HEK293T (cell line): ENCODE data around the gene TMEM174.
"Not testable (repeated sequence)": the region's sequence is repeated elsewhere in the genome, so short reads cannot be mapped to it uniquely, and the experiment has no call there.

ENCODE experiments used
- CTCF ChIA-PET: fragments of 350-600 bp; formaldehyde crosslinking; extraction: SDS; loops from one replicate; lab custom pipeline; 2021; ENCODE audit warnings: antibody characterized with exemption, inconsistent platforms; lab: Yijun Ruan, JAX
- POLR2A ChIA-PET: fragments of 350-600 bp; formaldehyde crosslinking; extraction: SDS; loops from one replicate; lab custom pipeline; 2020; ENCODE audit warnings: antibody characterized with exemption, inconsistent platforms; lab: Yijun Ruan, JAX
- DNase-seq: peaks from one replicate; pipeline ENCODE4 v3.0.0; 2012; ENCODE audit warnings: mixed read lengths; ENCODE audit errors: extremely low spot score
- ARNT ChIP-seq: fragments of 450-650 bp; IDR thresholded peaks from 2 replicates; pipeline ENCODE4 v1.6.1; 2017; ENCODE audit warnings: mild to moderate bottlenecking
- BHLHE40 ChIP-seq: fragments of 450-650 bp; IDR thresholded peaks from 2 replicates; pipeline ENCODE4 v1.6.1; 2016; ENCODE audit warnings: mild to moderate bottlenecking, moderate library complexity, borderline replicate concordance
- CTBP1 ChIP-seq: fragments of 450-650 bp; IDR thresholded peaks from 2 replicates; pipeline ENCODE4 v1.6.1; 2016; ENCODE audit warnings: borderline replicate concordance
- ELF4 ChIP-seq: fragments of 450-650 bp; IDR thresholded peaks from 2 replicates; pipeline ENCODE4 v1.6.1; 2017; ENCODE audit warnings: antibody characterized with exemption
- FOXA1 ChIP-seq: fragments of 450-650 bp; IDR thresholded peaks from 2 replicates; pipeline ENCODE4 v1.6.1; 2016; ENCODE audit warnings: mild to moderate bottlenecking
- FOXK2 ChIP-seq: fragments of 450-650 bp; IDR thresholded peaks from 2 replicates; pipeline ENCODE4 v1.6.1; 2016; ENCODE audit warnings: mild to moderate bottlenecking
- FOXM1 ChIP-seq: fragments of 450-650 bp; IDR thresholded peaks from 2 replicates; pipeline ENCODE4 v1.6.1; 2017; ENCODE audit warnings: mild to moderate bottlenecking, borderline replicate concordance
- HDGF ChIP-seq: fragments of 450-650 bp; IDR thresholded peaks from 2 replicates; pipeline ENCODE4 v1.6.1; 2017; ENCODE audit warnings: antibody characterized with exemption, borderline replicate concordance
- L3MBTL2 ChIP-seq: fragments of 450-650 bp; conservative IDR thresholded peaks from 2 replicates; pipeline ENCODE4 v1.6.1; 2016; ENCODE audit warnings: mild to moderate bottlenecking
- LEF1 ChIP-seq: fragments of 450-650 bp; IDR thresholded peaks from 2 replicates; pipeline ENCODE4 v1.6.1; 2017; ENCODE audit warnings: mild to moderate bottlenecking, borderline replicate concordance
- NFRKB ChIP-seq: fragments of 450-650 bp; IDR thresholded peaks from 2 replicates; pipeline ENCODE4 v1.6.1; 2016; ENCODE audit warnings: mild to moderate bottlenecking, moderate library complexity
- SP1 ChIP-seq: fragments of 450-650 bp; IDR thresholded peaks from 2 replicates; pipeline ENCODE4 v1.6.1; 2017
- SUZ12 ChIP-seq: fragments of 450-650 bp; IDR thresholded peaks from 2 replicates; pipeline ENCODE4 v1.6.1; 2016; ENCODE audit warnings: mild to moderate bottlenecking
- TARDBP ChIP-seq: fragments of 450-650 bp; IDR thresholded peaks from 2 replicates; pipeline ENCODE4 v1.6.1; 2016
- ZNF384 ChIP-seq: fragments of 450-650 bp; IDR thresholded peaks from 2 replicates; pipeline ENCODE4 v1.6.1; 2016
- TF ChIP-seq, protein P1 (sequence below): fragments of 450-650 bp; IDR thresholded peaks from 2 replicates; pipeline ENCODE4 v1.6.1; 2016

The TMEM174 gene

DNA sequence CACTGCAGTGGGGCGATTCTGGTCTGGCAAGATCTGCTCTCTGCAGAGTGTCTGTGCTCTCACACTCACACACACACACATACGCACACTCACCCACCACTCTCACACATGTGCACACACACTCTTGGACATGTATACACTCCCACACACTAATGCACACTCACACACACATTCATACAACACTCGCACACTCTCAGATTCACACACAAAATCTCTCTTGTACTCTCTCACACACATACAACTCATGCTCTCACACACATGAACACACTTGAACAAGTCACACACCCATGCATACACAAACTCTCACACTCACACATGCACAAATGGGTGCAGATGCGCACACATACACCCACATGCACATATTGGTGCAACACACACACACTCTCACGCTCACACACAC lies 31.7 kb downstream of the TMEM174 start:
- POLR2A ChIA-PET: no interaction called here
- DNase-seq: no peak
- CTCF ChIA-PET: interaction anchor here (0.7 kb wide), 1 partner anchor 11 kb away, joined by 4 read pairs; no protein-coding TSS in a partner anchor

GRCh38 chr5:73205305-73205704 lies 32.3 kb downstream of the TMEM174 start:
- no peak for DNase-seq
- CTCF ChIA-PET: no interaction called here
- TF ChIP-seq CTBP1: no peak
- TF ChIP-seq ZNF384: no peak
- TF ChIP-seq FOXM1: no peak
- POLR2A ChIA-PET: interaction anchor here (0.8 kb wide), 1 partner anchor 10 kb away, joined by 3 read pairs; no protein-coding TSS in a partner anchor

More for the DNA sequence above, 31.7 kb downstream of the TMEM174 start:
- no peak for TF ChIP-seq FOXK2
- no peak for TF ChIP-seq ZNF384
- TF ChIP-seq NFRKB: no peak

DNA sequence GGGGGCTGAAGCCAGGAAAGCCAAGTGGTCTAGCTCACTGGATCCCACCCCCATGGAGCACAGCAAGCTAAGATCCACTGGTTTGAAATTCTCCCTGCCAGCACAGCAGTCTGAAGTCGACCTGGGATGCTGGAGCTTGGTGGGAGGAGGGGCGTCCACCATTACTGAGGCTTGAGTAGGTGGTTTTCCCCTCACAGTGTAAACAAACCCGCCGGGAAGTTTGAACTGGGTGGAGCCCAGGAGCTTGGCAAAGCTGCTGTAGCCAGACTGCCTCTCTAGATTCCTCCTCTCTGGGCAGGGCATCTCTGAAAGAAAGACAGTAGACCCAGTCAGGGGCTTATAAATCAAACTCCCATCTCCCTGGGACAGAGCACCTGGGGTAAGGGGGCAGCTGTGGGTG lies 34.2 kb downstream of the TMEM174 start:
- DNase-seq, CTCF ChIA-PET, POLR2A ChIA-PET: not testable (repeated sequence)

GRCh38 chr5:73209075-73209474 lies 36.1 kb downstream of the TMEM174 start:
- CTCF ChIA-PET: interaction anchor here (0.6 kb wide), 1 partner anchor 314 kb away, joined by 5 read pairs; no protein-coding TSS in a partner anchor
- POLR2A ChIA-PET, DNase-seq: not testable (repeated sequence)

DNA sequence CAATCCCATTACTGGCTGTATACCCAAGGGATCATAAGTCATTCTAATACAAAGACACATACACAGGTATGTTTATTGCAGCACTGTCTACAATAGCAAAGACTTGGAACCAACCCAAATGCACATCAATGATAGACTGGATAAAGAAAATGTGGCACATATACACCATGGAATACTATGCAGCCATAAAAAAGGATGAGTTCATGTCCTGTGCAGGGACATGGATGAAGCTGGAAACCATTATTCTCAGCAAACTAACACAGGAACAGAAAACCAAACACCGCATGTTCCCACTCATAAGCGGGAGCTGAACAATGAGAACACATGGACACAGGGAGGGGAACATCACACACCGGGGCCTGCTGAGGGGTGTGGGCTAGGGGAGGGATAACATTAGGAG lies 39.7 kb downstream of the TMEM174 start:
- POLR2A ChIA-PET, CTCF ChIA-PET, DNase-seq: not testable (repeated sequence)

DNA sequence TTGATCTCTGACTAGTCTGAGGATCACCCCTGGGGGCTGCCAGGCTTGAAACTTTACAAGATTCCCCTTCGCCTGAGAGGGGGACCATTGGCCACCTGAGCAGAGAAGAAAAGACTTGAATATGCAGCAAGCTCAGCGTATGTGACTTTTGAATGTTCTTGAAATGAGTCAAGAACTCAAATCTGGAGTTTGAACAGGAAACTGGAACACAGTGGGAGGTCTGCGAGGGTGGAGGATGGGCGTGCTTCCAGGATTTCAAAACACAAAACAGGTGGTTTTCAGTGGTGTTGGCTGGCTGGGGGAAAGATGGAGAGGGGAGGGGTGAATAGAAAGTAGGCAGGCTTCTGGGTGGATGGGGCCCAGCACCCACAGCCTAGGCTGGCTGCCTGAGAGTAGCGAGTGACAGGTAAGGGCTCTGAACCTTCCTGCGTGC lies 40.6 kb downstream of the TMEM174 start:
- TF ChIP-seq CTBP1 (no peak), SUZ12 (no peak), HDGF (no peak), FOXK2 (no peak), L3MBTL2 (no peak), LEF1 (no peak), TARDBP (no peak), ARNT (no peak), BHLHE40 (no peak), FOXA1 (no peak), FOXM1 (no peak)
- TF ChIP-seq, protein P1, sequence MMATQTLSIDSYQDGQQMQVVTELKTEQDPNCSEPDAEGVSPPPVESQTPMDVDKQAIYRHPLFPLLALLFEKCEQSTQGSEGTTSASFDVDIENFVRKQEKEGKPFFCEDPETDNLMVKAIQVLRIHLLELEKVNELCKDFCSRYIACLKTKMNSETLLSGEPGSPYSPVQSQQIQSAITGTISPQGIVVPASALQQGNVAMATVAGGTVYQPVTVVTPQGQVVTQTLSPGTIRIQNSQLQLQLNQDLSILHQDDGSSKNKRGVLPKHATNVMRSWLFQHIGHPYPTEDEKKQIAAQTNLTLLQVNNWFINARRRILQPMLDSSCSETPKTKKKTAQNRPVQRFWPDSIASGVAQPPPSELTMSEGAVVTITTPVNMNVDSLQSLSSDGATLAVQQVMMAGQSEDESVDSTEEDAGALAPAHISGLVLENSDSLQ: no peak
- no peak for DNase-seq
- ChIA-PET POLR2A (interaction anchor here (3.2 kb wide), 1 partner anchor 234 kb away, joined by 32 read pairs; the partner anchor contains the start of gene FOXD1), CTCF (no interaction called here)

GRCh38 chr5:73214306-73214705 lies 41.3 kb downstream of the TMEM174 start:
- POLR2A ChIA-PET: interaction anchor here (3.2 kb wide), 1 partner anchor 234 kb away, joined by 32 read pairs; the partner anchor contains the start of gene FOXD1
- TF ChIP-seq BHLHE40 (no peak), NFRKB (no peak), SP1 (no peak), FOXM1 (no peak), LEF1 (no peak), HDGF (no peak), ARNT (no peak), CTBP1 (no peak), ELF4 (no peak), L3MBTL2 (no peak), FOXA1 (no peak), FOXK2 (no peak), TARDBP (no peak)
- TF ChIP-seq, protein P1: no peak
- CTCF ChIA-PET: no interaction called here
- DNase-seq: no peak

GRCh38 chr5:73214996-73215395 lies 42.0 kb downstream of the TMEM174 start:
- TF ChIP-seq SP1 (no peak), FOXM1 (no peak)
- POLR2A ChIA-PET: interaction anchor here (0.8 to 3.2 kb wide), 6 partner anchors 9 to 259 kb away, joined by 3 to 32 read pairs (median 6); partner anchors contain the start of genes FCHO2 and FOXD1
- no peak for DNase-seq
- CTCF ChIA-PET: interaction anchor here (0.6 to 2.3 kb wide), 6 partner anchors 10 to 236 kb away, joined by 3 to 10 read pairs (median 4); no protein-coding TSS in a partner anchor

- DNase-seq: no peak
- TF ChIP-seq SP1 (no peak), NFRKB (no peak), SUZ12 (no peak), ARNT (no peak), ZNF384 (no peak), ELF4 (no peak), HDGF (no peak), TARDBP (no peak), FOXM1 (no peak), LEF1 (no peak), L3MBTL2 (no peak), FOXK2 (no peak), FOXA1 (no peak)
- TF ChIP-seq, protein P1: no peak
- POLR2A ChIA-PET: interaction anchor here (0.6 to 3.2 kb wide), 10 partner anchors 9 to 283 kb away, joined by 3 to 32 read pairs (median 4); partner anchors contain the start of genes BTF3, FCHO2 and FOXD1
- CTCF ChIA-PET: interaction anchor here (0.6 to 2.3 kb wide), 14 partner anchors 9 to 240 kb away, joined by 3 to 10 read pairs (median 4); no protein-coding TSS in a partner anchor
Measured at GRCh38 chr5:73215531-73215890, 42.5 kb downstream of the TMEM174 start.
